Mesodermal cell (in vitro differentiated cells): Measurements from ENCODE around the gene GUCY1A2.
"Not testable (repeated sequence)": the region's sequence is repeated elsewhere in the genome, so short reads cannot be mapped to it uniquely, and the experiment has no call there.

Source experiments
- H3K27ac ChIP-seq: 2 replicates; pipeline ENCODE4 v1.7.0; 2013; ENCODE audit warnings: mild to moderate bottlenecking, low read depth, low read length, moderate library complexity; ENCODE audit not compliant: severe bottlenecking
- H3K36me3 ChIP-seq: 2 replicates; pipeline ENCODE4 v1.7.1; 2013; ENCODE audit warnings: mild to moderate bottlenecking, low read length, moderate library complexity; ENCODE audit not compliant: control insufficient read depth, insufficient read depth
- H3K4me1 ChIP-seq: one replicate; pipeline ENCODE4 v1.7.1; 2013; ENCODE audit warnings: mild to moderate bottlenecking, low read length; ENCODE audit not compliant: insufficient read depth, control insufficient read depth, poor library complexity, severe bottlenecking
- H3K4me3 ChIP-seq: 2 replicates; pipeline ENCODE4 v1.7.0; 2013; ENCODE audit warnings: low read length, control low read depth, mild to moderate bottlenecking; ENCODE audit not compliant: insufficient read depth, poor library complexity, severe bottlenecking; ENCODE audit errors: extremely low read depth
- H3K9me3 ChIP-seq: 2 replicates; pipeline ENCODE4 v1.7.1; 2013; ENCODE audit warnings: mild to moderate bottlenecking, low read length, moderate library complexity; ENCODE audit not compliant: control insufficient read depth
- WGBS, 2 experiments: methylation state at CpG; one replicate each; pipeline ENCODE4 v1.1.5; 2013; ENCODE audit warnings: missing lambda C conversion rate in 2 of 2; ENCODE audit not compliant: insufficient coverage in 2 of 2; 5-methylcytosine and 5-hydroxymethylcytosine counted together

The GUCY1A2 gene

DNA sequence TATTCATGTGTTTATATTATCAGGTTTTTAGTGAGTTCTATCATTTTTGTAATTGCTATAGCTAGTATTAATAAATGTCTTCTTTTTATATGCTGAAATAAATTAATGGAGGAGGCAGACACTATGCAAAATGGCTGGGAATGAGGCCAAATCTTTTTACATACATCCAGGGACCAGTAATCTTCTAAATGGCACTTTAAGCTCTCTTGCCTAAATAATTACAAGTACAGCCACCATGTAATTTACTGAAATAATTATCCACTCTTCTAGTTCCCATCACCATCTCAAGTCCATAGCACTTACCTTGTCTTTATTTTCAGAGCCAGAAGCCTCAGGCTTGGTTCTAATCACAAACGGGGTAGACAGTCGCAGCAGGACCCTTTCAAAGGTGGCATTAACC is 79.1 kb downstream of the GUCY1A2 start:
- no peak overlapping the region for H3K27ac ChIP-seq
- WGBS, 2 experiments = 78 to 100% methylated on average over 2 of the region's 2 CpGs
- H3K4me3 ChIP-seq = no peak overlapping the region
- H3K4me1 ChIP-seq = no peaks in the 10 kb centered on the region
- H3K9me3 ChIP-seq = no peaks in the 10 kb centered on the region
- no peaks in the 10 kb centered on the region for H3K36me3 ChIP-seq

DNA sequence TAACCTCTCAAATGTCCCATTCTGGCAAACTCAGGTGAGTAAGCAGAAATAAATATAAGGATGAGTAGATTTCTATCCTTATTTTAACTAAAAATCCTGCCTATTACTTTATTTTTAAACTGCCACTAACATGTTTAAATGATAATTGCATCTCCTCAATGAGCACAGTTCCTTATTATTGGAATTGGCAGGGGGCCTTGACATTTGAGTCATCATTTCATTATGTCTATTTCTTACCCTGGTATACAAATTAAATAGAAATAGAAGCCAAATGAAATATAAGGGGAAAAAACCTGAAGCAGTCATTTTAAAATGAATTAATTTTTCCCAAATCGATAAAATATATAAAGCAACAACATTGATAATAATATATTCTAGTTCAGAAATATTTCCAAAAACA is 81.2 kb downstream of the GUCY1A2 start:
- Histone ChIP-seq H3K4me1 (no peaks in the 10 kb centered on the region), H3K9me3 (no peaks in the 10 kb centered on the region), H3K36me3 (no peaks in the 10 kb centered on the region), H3K4me3 (no peak overlapping the region), H3K27ac (no peak overlapping the region)
- WGBS, 2 experiments = no CpG with 5 or more reads among the region's 1 CpG

- H3K27ac ChIP-seq = no peak overlapping the region
- no peaks in the 10 kb centered on the region for H3K4me1 ChIP-seq
- H3K36me3 ChIP-seq = no peaks in the 10 kb centered on the region
- H3K4me3 ChIP-seq = no peak overlapping the region
- no peaks in the 10 kb centered on the region for H3K9me3 ChIP-seq
Measured at GRCh38 chr11:106925245-106925644, 93.0 kb downstream of the GUCY1A2 start.

GRCh38 chr11:106920899-106921509 is 97.3 kb downstream of the GUCY1A2 start:
- Histone ChIP-seq H3K36me3 (no peaks in the 10 kb centered on the region), H3K9me3 (no peaks in the 10 kb centered on the region), H3K27ac (no peak overlapping the region), H3K4me1 (no peaks in the 10 kb centered on the region), H3K4me3 (no peak overlapping the region)

GRCh38 chr11:106917973-106918372 is 100.3 kb downstream of the GUCY1A2 start:
- no peak overlapping the region for H3K4me3 ChIP-seq
- no peaks in the 10 kb centered on the region for H3K9me3 ChIP-seq
- 100% methylated on average over 1 of the region's 2 CpGs; no CpG with 5 or more reads in 1 of the 2 experiments for WGBS, 2 experiments
- H3K4me1 ChIP-seq = no peaks in the 10 kb centered on the region
- H3K36me3 ChIP-seq = no peaks in the 10 kb centered on the region
- H3K27ac ChIP-seq = no peak overlapping the region

DNA sequence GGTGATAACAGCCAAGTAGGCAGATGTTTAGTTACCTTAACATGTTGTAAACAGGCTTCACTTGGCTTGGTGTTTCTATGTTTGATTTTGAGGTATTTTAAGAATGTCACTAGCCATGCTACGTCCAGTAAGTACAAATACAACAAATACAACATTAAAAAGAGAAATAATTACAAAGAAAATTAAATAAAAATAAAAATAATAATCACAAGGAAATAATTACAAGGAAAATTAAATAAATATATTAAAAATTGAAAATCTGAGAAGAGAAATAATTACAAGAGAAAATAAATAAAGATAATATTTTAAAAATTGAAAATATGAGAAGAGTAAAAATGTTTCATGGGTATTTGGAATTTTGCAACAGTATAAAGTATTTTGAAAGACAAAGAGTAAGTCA is 103.9 kb downstream of the GUCY1A2 start:
- Histone ChIP-seq H3K9me3 (no peaks in the 10 kb centered on the region), H3K4me3 (no peak overlapping the region), H3K4me1 (no peaks in the 10 kb centered on the region), H3K27ac (no peak overlapping the region), H3K36me3 (no peaks in the 10 kb centered on the region)
- no CpG with 5 or more reads among the region's 1 CpG for WGBS, 2 experiments

DNA sequence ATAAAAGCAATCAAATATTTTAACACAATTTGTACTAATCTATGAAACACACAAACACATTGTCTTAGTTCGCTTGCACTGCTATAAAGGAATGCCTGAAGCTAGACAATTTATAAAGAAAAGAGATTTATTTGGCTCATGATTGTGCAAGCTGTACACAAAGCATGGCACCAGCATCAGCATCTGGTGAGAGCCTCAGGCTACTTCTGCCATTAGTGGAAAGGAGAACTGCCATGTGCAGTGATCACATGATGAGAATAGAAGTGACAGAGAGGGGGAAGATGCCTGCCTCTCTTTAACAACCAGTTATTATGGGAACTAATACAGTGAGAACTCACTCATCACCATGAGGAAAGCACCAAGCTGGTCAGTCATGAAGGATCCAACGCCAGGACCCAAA is 105.1 kb downstream of the GUCY1A2 start:
- no peaks in the 10 kb centered on the region for H3K36me3 ChIP-seq
- no peak overlapping the region for H3K4me3 ChIP-seq
- no peak overlapping the region for H3K27ac ChIP-seq
- WGBS, 2 experiments = 80% methylated on average over 1 of the region's 2 CpGs; no CpG with 5 or more reads in 1 of the 2 experiments
- H3K4me1 ChIP-seq = no peaks in the 10 kb centered on the region
- H3K9me3 ChIP-seq = no peaks in the 10 kb centered on the region

DNA sequence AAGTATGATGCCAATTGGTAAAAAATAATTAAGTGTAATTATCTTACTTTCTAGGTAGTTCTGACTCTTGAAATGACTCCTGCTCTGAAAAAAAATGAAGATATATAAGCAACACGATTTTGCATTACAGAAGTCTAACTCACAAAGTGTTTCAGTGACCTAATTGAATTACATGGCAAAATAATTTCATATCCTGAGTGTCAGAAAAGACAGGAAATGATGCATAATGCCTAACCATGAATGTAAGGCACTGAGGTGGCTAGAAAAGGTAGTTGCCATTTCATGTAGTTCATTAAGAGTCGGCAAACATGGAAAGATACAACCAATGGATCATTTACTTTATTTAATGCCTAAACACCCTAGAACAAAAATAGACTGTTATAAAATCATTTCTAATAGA is 113.5 kb downstream of the GUCY1A2 start:
- peaks cover 3% of the 10 kb centered on the region for H3K9me3 ChIP-seq
- H3K4me1 ChIP-seq = no peaks in the 10 kb centered on the region
- no peak overlapping the region for H3K27ac ChIP-seq
- H3K36me3 ChIP-seq = no peaks in the 10 kb centered on the region
- no peak overlapping the region for H3K4me3 ChIP-seq
- 100% methylated on average over 1 of the region's 2 CpGs; no CpG with 5 or more reads in 1 of the 2 experiments for WGBS, 2 experiments

DNA sequence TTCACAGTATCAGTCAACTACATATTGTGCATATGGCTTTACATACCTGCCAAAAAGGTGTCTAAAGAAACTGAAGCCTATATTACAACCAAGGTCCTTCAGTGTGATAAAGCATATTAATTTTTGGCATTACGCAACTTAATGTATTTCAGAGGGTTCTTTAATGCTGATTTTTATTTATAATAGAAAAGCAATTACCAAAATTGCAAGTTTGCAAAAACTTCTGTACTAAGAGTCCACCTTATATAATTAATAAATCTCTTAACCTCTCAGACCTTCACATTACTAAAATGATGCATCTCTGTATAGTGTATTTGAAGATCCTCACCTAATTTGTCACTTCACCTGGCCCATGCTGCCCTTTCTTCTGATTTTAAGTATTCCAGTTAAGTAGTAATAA is 128.6 kb downstream of the GUCY1A2 start:
- WGBS, 2 experiments = no CpG with 5 or more reads among the region's 1 CpG
- H3K4me1 ChIP-seq = no peaks in the 10 kb centered on the region
- H3K9me3 ChIP-seq = no peaks in the 10 kb centered on the region
- no peak overlapping the region for H3K4me3 ChIP-seq
- no peak overlapping the region for H3K27ac ChIP-seq
- no peaks in the 10 kb centered on the region for H3K36me3 ChIP-seq

- Histone ChIP-seq H3K4me1 (no peaks in the 10 kb centered on the region), H3K27ac (no peak overlapping the region), H3K4me3 (no peak overlapping the region), H3K9me3 (no peaks in the 10 kb centered on the region), H3K36me3 (no peaks in the 10 kb centered on the region)
- WGBS, 2 experiments = 96 to 100% methylated on average over 2 to 3 of the region's 5 CpGs
Measured at GRCh38 chr11:106888386-106888785, 129.9 kb downstream of the GUCY1A2 start.

GRCh38 chr11:106883693-106884092 is 134.6 kb downstream of the GUCY1A2 start:
- H3K9me3 ChIP-seq, H3K36me3 ChIP-seq, H3K27ac ChIP-seq, H3K4me3 ChIP-seq, H3K4me1 ChIP-seq: not testable (repeated sequence)
- 90 to 100% methylated on average over 1 of the region's 5 CpGs for WGBS, 2 experiments
